Ammon's horn (tissue), 1 donor: ENCODE measurements around the gene FKBP14.
"Not testable (repeated sequence)": the region's sequence is repeated elsewhere in the genome, so short reads cannot be mapped to it uniquely, and the experiment has no call there.

Source experiments
- DNase-seq: peaks from one replicate; pipeline ENCODE4 v3.0.0-alpha.2; 2016; ENCODE audit warnings: low spot score

Gene FKBP14

GRCh38 chr7:29989257-29989995, 37.1 kb downstream of the FKBP14 start, which contains the start of gene SCRN1:
TSS of gene SCRN1 (minus strand) at chr7:29989801. CDS start at chr7:29969067, 20,734 bp downstream.
- DNase-seq: peak; percentile 53

- peak; percentile 64 for DNase-seq
Measured at GRCh38 chr7:29988424-29989256, 37.9 kb downstream of the FKBP14 start.

DNA sequence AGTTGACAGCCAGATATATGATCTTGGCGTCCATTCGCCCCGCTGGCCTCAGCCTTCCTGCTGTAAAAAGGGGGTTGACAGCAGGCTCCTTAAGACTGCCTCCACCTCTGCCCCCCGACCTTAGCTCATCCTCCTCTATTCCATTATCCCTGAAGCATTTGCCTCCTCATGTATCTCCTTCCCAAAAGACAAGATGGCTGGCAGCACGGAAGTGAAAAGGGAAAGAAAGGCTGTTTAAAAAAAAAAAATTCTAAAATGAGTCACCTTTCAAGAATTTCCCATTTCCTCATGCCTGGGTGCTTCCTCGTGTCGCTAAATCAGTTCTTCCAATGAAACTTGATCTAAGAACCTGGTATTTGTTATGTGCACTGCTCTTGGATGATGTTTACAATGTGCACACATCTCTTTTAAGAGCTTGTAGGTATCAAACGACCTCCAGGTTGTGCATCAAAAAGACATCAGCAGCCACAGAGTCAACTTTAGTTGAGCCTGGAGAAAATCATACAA, 38.6 kb downstream of the FKBP14 start:
- DNase-seq: no peak

DNA sequence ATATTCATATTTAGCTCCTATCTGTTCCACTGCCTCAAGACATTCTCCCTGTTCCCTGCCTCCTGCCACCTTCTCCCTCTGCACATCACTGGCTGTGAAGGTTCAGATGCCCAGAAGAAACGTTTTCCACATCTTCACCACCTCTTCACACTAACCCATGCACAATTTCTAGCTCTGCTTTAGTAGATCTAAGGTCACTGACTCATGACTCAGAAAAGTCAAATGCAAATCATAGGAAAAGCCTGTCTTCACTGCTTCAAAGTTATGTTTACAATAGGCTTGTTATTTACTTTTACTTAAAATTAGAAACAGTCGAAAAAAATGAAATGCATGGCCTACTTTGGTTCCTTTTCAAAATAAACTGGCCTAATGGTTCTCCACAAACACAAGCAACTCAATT, 39.4 kb downstream of the FKBP14 start:
- DNase-seq: no peak

DNA sequence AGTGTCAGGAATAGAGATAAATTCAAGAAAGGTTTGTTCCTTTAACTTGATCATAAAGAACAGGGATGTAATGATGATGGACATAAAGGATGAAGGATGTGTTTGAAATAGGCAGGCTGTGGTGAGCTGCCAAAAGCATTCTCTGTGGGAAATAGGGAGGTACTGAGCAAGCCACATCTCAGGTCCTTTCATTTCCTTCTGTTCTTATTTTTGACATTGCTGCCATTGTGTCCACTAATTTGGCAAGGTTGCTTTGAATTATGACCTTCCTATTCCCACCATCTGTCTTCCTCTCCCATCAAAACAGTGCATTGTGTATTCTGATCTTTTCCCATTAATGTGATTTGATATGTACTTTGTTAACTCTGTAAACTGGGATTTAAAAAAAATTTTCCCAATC, 46.4 kb downstream of the FKBP14 start:
- no peak for DNase-seq

GRCh38 chr7:29977886-29978651, 48.4 kb downstream of the FKBP14 start:
- no peak for DNase-seq

GRCh38 chr7:29976673-29977415, 49.7 kb downstream of the FKBP14 start:
- DNase-seq: peak; percentile 70

DNA sequence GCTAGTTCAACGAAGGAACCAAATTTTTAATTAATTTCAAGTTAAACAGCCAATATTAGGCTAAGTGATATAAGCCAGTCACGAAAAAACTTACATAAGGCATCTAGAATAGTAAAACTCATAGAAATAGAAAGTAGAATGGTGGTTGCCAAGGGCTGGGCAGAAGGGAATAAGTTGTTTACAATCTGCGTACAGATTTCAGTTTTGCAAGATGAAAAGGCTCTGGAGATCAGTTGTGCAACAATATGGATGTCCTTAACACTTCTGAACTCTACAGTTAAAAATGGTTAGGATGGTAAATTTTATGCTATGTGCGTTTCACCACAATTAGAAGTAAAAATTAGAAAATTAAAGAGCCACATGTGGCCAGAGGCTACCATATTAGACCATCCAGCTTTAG, 50.2 kb downstream of the FKBP14 start:
- no peak for DNase-seq

DNA sequence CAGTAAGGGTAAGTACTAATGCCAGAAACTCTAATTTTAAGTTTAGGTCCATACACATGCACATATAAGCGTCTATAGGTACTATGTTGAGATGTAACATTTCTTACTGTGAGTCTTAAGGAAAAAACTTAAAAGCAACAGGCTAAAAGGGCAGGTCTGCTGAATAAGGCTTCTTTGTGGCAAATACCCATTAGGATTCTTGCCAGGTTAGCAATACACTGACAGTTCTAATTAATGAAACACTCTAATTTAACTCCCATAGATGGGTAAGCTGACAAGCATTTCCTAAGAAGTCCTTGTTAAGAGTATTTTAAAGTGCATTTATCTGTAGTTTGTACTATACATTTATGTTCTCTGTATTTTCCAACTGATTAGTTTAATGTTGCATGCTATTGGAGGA, 50.9 kb downstream of the FKBP14 start:
- DNase-seq: no peak

- no peak for DNase-seq
Measured at GRCh38 chr7:29974286-29974685, 52.2 kb downstream of the FKBP14 start.

- DNase-seq: no peak
Measured at GRCh38 chr7:29972315-29972669, 54.2 kb downstream of the FKBP14 start.

DNA sequence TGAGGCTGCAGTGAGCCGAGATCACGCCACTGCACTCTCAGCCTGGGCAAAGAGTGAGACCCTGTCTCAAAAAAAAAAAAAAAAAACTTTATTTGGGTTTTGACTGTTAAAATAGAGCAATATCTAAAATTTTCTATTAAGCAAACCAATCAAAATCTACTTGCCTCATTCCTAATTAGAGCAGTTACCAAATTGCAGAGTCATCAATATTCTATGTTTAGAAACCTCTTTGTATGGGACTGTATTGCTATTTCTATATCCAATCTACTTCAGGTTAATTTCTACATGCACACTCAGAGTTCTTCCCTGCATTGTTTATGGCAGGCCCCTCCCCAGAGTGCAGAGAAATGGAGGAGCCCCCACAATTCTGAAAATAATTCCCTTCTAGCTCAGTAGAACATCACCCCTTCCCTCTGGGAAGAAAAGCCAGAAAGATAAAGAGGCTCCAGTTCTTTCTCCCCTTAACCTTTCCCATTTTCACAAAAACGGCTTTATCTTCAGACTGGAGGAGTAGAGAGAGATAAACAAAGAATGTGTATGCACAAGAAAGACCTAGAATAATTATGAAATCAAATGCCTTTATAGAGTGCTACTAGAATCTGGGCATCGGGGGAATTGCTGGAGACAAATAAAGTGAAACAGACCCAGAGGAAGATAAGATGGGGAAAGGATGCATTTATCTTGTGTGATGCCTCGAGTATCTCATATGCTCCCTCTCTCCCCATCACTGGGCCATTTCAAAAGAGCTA, 54.8 kb downstream of the FKBP14 start:
- DNase-seq: no peak

- DNase-seq: no peak
Measured at GRCh38 chr7:29970158-29970557, 56.3 kb downstream of the FKBP14 start.

GRCh38 chr7:29969738-29970137, 56.8 kb downstream of the FKBP14 start:
- no peak for DNase-seq

- peak; percentile 77 for DNase-seq
Measured at GRCh38 chr7:29968683-29969395, 57.7 kb downstream of the FKBP14 start.

DNA sequence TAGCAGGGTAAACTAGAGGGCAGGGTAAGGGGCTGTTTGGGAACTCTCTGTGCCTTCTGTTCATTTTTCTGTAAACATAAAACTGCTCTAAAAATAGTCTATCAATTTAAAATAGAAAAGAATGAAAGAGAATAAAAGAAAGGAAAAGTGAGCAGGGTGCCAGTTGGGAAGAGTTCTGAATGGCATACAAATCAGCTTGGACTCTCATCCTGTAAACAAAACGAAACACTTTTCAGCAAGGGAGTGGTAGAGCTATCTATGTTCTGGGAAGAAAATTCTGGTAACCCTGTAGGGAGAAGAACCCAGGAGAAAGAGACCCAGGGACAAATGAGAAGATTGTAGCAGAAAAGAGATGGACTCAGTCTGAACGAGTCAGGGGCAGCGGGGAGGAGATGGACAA, 61.5 kb downstream of the FKBP14 start:
- DNase-seq: peak; percentile 31

GRCh38 chr7:29962035-29962434, 64.5 kb downstream of the FKBP14 start:
- no peak for DNase-seq

DNA sequence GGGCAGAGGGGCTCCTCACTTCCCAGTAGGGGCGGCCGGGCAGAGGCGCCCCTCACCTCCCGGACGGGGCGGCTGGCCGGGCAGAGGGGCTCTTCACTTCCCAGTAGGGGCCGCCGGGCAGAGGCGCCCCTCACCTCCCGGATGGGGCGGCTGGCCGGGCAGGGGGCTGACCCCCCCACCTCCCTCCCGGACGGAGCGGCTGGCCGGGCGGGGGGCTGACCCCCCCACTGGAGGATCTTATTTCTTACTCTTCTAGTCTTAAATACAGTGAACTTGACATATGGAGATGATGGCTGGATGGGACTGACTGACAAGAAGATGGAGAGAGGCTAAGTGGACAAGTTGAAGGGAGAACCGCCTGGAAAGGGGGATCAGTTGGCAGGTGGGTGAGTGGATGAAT, 64.9 kb downstream of the FKBP14 start:
- not testable (repeated sequence) for DNase-seq
